Right lobe of liver (tissue), 6 donors: ENCODE measurements around the gene ABCA3. TPM values are rescaled to one million over a fixed set of nuclear protein-coding genes. Genes with fewer than 3 reads are reported as not detected.
"Not testable (repeated sequence)": the region's sequence is repeated elsewhere in the genome, so short reads cannot be mapped to it uniquely, and the experiment has no call there.

Source experiments
- ATAC-seq, 4 donors: fragments of 200-7000 bp; cut with Tn5 transposase; one replicate each; pipeline ENCODE4 v1.9.1; 2020; ENCODE audit warnings: mild to moderate bottlenecking in 4 of 4, moderate library complexity in 4 of 4
- DNase-seq, 3 donors: peaks; one replicate each; pipeline ENCODE4 v3.0.0-alpha.2; 2020
- H3K27ac ChIP-seq, 3 donors: fragments of 200-600 bp; one replicate each; pipeline ENCODE4 v1.8.0; 2022
- H3K27me3 ChIP-seq, 2 donors: fragments of 200-600 bp; one replicate each; pipeline ENCODE4 v1.8.0; 2022
- H3K36me3 ChIP-seq, 4 donors: fragments of 200-600 bp; sonication (generic) in 1 of 4; one replicate each; pipeline versions ENCODE4 v1.5.1 to v1.8.0; 2017 to 2022; ENCODE audit warnings: control low read depth in 1 of 4
- H3K4me1 ChIP-seq, 4 donors: fragments of 200-600 bp; sonication (generic) in 1 of 4; one replicate each; pipeline versions ENCODE4 v1.5.1 to v1.8.0; 2017 to 2022; ENCODE audit warnings: control low read depth in 1 of 4
- H3K4me3 ChIP-seq, 3 donors: fragments of 200-600 bp; one replicate each; pipeline ENCODE4 v1.8.0; 2022
- H3K9me3 ChIP-seq, 4 donors: fragments of 200-600 bp; sonication (generic) in 1 of 4; one replicate each; pipeline versions ENCODE4 v1.5.1 to v1.8.0; 2017 to 2022; ENCODE audit warnings: control low read depth in 1 of 4
- POLR2A ChIP-seq: fragments of 450-650 bp; IDR thresholded peaks from one replicate; pipeline ENCODE4 v1.6.1; 2017; ENCODE audit warnings: antibody characterized with exemption, mild to moderate bottlenecking
- WGBS: methylation state at CpG from one replicate; pipeline ENCODE4 v1.1.6; 2018; ENCODE audit warnings: low coverage, low lambda C conversion rate; ENCODE audit not compliant: insufficient coverage; ENCODE audit errors: missing lambda C conversion rate; 5-methylcytosine and 5-hydroxymethylcytosine counted together
- intact Hi-C, 2 donors: fragments of 100-400 bp; cut with DNase I; formaldehyde crosslinking; loops; one replicate each; pipeline versions ENCODE4 v1.11.2 to v1.14.1; 2022
- long read RNA-seq: library from polyadenylated mRNA; unstranded; transcript quantifications from one replicate; pipeline ENCODE4 v2.0.0, GENCODE V29; 2019
- total RNA-seq, 6 experiments: library from RNA; depleted of rRNA in 2 of 6; stranded (reverse); fragments of >200 nt in 2 of 6; fragmentation: NEBNext Ultra II Directional in 3 of 6; extraction: Animal tissue kit (Norgen Biotek cat#: 25700) in 3 of 6; gene quantifications; one replicate each; pipeline versions ENCODE4 v1.1.0 to v1.2.4, GENCODE V29; 2016 to 2023
- TF ChIP-seq, protein P1 (sequence below), 4 donors: fragments of 200-600 bp in 3 of 4; fragments of 450-650 bp in 1 of 4; IDR thresholded peaks; one replicate each; pipeline versions ENCODE4 v1.5.1 to v1.8.0; 2016 to 2022; ENCODE audit warnings: antibody characterized with exemption in 4 of 4, mild to moderate bottlenecking in 2 of 4
- donor health status: DM: no; HTN: yes; CAD: no.
- donor health status: DM: no; HTN: no; CAD: no.
- donor health status: DM: no; HTN: no; CAD: no.
- donor health status: DM: no; HTN: yes; CAD: no.
- donor health status: DM: no; HTN: yes; CAD: no.

Gene ABCA3
- 1 to 10 TPM; 1.2 to 2.9 (median 2.1) TPM for total RNA-seq
- long read RNA-seq = 0 reads

GRCh38 chr16:2340564-2341455 is at the start of gene ABCA3:
ABCA3 (minus strand) TSS chr16:2340728; CDS start chr16:2326466, 14,262 bp downstream.
- no peaks in the 10 kb centered on the region for H3K27me3 ChIP-seq

GRCh38 chr16:2388875-2389433 is 48.4 kb upstream of the ABCA3 start:
- WGBS = 14% methylated on average over 2 of the region's 2 CpGs
- Histone ChIP-seq H3K4me1 (no peaks in the 10 kb centered on the region), H3K27me3 (no peaks in the 10 kb centered on the region), H3K4me3 (no peak overlapping the region), H3K27ac (no peak overlapping the region), H3K36me3 (no peaks in the 10 kb centered on the region), H3K9me3 (no peaks in the 10 kb centered on the region)
- TF ChIP-seq, protein P1, sequence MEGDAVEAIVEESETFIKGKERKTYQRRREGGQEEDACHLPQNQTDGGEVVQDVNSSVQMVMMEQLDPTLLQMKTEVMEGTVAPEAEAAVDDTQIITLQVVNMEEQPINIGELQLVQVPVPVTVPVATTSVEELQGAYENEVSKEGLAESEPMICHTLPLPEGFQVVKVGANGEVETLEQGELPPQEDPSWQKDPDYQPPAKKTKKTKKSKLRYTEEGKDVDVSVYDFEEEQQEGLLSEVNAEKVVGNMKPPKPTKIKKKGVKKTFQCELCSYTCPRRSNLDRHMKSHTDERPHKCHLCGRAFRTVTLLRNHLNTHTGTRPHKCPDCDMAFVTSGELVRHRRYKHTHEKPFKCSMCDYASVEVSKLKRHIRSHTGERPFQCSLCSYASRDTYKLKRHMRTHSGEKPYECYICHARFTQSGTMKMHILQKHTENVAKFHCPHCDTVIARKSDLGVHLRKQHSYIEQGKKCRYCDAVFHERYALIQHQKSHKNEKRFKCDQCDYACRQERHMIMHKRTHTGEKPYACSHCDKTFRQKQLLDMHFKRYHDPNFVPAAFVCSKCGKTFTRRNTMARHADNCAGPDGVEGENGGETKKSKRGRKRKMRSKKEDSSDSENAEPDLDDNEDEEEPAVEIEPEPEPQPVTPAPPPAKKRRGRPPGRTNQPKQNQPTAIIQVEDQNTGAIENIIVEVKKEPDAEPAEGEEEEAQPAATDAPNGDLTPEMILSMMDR (IDR thresholded peaks at IDR 0.05) = no peak
- peak; percentile 53 to 99 (median 80) for ATAC-seq
- DNase-seq = peak; percentile 48 to 65 (median 55)
- intact Hi-C loops = no loop called here

More at GRCh38 chr16:2340564-2341455, at the start of gene ABCA3:
- DNase-seq (peak; percentile 93 to 95 (median 93)), ATAC-seq (peak; percentile 95 to 97 (median 96))
- H3K27ac ChIP-seq = no peak within 1 kb of the TSS
- H3K36me3 ChIP-seq = no peaks in the 10 kb centered on the region
- TF ChIP-seq, protein P1 (IDR thresholded peaks at IDR 0.05) = peak; percentile 100
- no peak for TF ChIP-seq POLR2A
- 23% methylated on average over 5 of the region's 110 CpGs for WGBS
- peak within 1 kb of the TSS; percentile 53 to 72 (median 58) for H3K4me3 ChIP-seq
- intact Hi-C loops = loop anchor here (5.0 kb wide), 2 partner anchors 156 to 161 kb away; no protein-coding TSS in a partner anchor
- H3K9me3 ChIP-seq = no peaks in the 10 kb centered on the region
- peaks cover 0 to 10% (median 0%) of the 10 kb centered on the region in 4 donors for H3K4me1 ChIP-seq

GRCh38 chr16:2388139-2388874 is 47.8 kb upstream of the ABCA3 start:
- H3K4me1 ChIP-seq = no peaks in the 10 kb centered on the region
- no peaks in the 10 kb centered on the region for H3K27me3 ChIP-seq
- WGBS = 82% methylated on average over 2 of the region's 3 CpGs
- no peaks in the 10 kb centered on the region for H3K9me3 ChIP-seq
- ATAC-seq = no peak
- no peak overlapping the region for H3K4me3 ChIP-seq
- no peak for DNase-seq
- H3K36me3 ChIP-seq = no peaks in the 10 kb centered on the region
- H3K27ac ChIP-seq = no peak overlapping the region
- TF ChIP-seq POLR2A = no peak
- TF ChIP-seq, protein P1 (IDR thresholded peaks at IDR 0.05) = no peak
- intact Hi-C loops = no loop called here

DNA sequence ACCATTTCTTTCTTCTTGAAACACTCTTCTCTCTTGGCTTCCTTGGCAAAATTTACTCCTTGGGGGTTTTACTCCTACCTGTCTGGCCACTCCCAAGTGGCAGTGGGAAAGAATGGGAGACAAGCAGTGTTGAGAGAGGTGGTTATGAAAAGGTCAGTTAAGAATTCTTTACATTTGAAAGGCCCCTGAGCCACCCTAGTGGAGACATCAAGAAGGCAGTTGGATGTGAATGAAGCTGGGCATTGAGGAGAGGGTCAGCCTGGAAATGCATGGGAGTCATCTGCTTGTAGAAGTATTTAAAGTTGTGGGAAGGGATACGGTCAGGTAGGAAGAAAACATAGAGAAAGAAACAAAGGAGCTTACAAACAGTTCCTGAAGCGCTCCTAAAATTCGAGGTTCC is 46.5 kb upstream of the ABCA3 start:
- H3K27ac ChIP-seq = no peak overlapping the region
- intact Hi-C loops = no loop called here
- no peaks in the 10 kb centered on the region for H3K4me1 ChIP-seq
- no peaks in the 10 kb centered on the region for H3K36me3 ChIP-seq
- H3K9me3 ChIP-seq = no peaks in the 10 kb centered on the region
- DNase-seq = no peak
- ATAC-seq = no peak
- no peaks in the 10 kb centered on the region for H3K27me3 ChIP-seq
- WGBS = 64% methylated on average over 3 of the region's 3 CpGs
- H3K4me3 ChIP-seq = no peak overlapping the region
- no peak for TF ChIP-seq POLR2A
- TF ChIP-seq, protein P1 (IDR thresholded peaks at IDR 0.05) = no peak

GRCh38 chr16:2385982-2386381 is 45.5 kb upstream of the ABCA3 start:
- H3K27me3 ChIP-seq, intact Hi-C loops, H3K9me3 ChIP-seq, H3K4me1 ChIP-seq, ATAC-seq, H3K36me3 ChIP-seq, H3K4me3 ChIP-seq, DNase-seq, H3K27ac ChIP-seq: not testable (repeated sequence)
- 91% methylated on average over 7 of the region's 19 CpGs for WGBS
